Measurements from ENCODE around the gene SOCS7.

The SOCS7 gene

DNA sequence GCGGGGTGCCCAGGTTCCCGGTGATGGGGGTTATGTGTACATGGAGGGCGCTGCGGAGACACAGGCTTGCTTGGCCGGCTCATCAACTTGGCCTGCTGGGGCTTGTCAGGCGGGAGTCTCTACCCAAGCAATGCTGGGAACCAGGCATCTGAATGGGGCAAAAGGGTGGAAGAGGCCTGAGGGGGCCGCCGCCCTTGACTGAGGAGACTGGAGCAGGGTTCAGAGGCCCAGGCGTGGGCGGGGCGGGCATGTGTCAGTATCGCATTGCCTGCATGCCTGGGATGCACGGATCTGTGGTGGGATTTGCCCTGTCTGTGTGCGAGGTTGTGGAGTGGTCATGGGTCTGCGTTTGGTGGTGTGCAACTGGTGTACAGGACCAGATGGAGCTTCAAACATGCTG is 97.7 kb downstream of the SOCS7 start:
- TF ChIP-seq, protein P1, sequence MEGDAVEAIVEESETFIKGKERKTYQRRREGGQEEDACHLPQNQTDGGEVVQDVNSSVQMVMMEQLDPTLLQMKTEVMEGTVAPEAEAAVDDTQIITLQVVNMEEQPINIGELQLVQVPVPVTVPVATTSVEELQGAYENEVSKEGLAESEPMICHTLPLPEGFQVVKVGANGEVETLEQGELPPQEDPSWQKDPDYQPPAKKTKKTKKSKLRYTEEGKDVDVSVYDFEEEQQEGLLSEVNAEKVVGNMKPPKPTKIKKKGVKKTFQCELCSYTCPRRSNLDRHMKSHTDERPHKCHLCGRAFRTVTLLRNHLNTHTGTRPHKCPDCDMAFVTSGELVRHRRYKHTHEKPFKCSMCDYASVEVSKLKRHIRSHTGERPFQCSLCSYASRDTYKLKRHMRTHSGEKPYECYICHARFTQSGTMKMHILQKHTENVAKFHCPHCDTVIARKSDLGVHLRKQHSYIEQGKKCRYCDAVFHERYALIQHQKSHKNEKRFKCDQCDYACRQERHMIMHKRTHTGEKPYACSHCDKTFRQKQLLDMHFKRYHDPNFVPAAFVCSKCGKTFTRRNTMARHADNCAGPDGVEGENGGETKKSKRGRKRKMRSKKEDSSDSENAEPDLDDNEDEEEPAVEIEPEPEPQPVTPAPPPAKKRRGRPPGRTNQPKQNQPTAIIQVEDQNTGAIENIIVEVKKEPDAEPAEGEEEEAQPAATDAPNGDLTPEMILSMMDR (IDR thresholded peaks at IDR 0.05; ENCODE audit: insufficient read depth, missing control alignments): no peak
- DNase-seq (ENCODE audit: insufficient read length, low spot score) (no peak), FAIRE-seq (no peak)

DNA sequence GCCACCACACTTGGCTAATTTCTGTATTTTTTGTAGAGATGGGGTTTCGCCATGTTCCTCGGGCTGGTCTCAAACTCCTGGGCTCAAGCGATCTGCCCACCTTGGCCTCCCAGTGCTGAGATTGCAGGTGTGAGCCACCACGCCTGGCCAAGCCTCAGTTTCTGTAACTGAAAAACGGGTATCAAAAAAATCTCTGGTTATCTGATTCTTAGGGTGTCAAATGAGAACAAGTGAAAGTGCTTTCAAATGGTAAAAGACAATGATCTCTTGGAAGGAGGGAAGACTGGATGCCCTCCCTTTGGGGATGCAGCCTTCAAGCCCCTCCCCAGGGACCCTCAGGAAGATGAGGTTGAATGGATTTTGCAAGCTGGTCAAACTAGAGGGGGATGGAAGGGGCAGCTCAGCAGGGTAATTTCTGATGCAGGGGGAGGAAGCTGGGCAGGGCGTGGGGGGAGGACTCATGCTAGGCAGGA is 98.9 kb downstream of the SOCS7 start:
- TF ChIP-seq, protein P1 (IDR thresholded peaks at IDR 0.05; ENCODE audit: insufficient read depth, missing control alignments): no peak
- FAIRE-seq (no peak), DNase-seq (ENCODE audit: insufficient read length, low spot score) (no peak)

DNA sequence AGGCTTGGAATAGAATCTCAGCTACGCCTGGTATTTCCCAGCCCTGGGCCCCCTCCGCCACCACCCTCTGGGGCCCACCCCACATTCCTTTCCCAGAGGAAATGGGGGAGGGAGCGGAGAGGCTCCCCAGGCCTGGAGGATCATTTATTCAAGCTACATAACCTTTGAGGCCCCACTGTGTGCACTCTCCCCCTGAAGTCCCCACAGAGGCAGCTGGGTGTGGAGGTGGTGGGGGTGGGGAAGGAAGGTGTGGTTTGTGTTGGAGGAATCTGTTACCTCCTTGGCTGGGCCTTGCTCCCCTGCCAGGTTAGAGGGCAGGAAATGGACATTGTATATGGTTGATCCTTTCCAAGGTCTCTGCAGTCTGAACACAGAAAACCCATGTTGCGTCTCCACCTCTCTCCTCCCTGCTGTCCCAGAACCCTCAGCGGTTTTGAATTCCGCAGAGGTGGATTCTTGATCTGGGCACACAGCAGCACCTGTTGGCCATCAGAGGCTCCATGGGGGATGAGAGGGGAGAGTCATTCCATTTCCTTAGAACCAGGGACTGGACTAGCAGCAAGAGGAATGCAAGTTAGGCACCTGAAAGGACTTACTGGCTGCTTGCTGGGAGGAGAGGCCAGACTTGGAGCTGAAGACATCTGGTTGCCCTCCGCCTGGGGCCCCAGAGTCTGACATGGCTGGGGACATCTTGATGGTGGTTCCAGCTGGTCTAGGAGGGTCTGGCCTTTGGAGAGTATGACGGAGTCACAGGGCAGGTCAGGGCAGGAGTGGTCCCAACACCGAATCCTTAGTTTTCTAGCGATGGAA is 99.6 kb downstream of the SOCS7 start:
- FAIRE-seq (no peak), DNase-seq (ENCODE audit: insufficient read length, low spot score) (no peak)
- TF ChIP-seq, protein P1 (IDR thresholded peaks at IDR 0.05; ENCODE audit: insufficient read depth, missing control alignments): no peak

DNA sequence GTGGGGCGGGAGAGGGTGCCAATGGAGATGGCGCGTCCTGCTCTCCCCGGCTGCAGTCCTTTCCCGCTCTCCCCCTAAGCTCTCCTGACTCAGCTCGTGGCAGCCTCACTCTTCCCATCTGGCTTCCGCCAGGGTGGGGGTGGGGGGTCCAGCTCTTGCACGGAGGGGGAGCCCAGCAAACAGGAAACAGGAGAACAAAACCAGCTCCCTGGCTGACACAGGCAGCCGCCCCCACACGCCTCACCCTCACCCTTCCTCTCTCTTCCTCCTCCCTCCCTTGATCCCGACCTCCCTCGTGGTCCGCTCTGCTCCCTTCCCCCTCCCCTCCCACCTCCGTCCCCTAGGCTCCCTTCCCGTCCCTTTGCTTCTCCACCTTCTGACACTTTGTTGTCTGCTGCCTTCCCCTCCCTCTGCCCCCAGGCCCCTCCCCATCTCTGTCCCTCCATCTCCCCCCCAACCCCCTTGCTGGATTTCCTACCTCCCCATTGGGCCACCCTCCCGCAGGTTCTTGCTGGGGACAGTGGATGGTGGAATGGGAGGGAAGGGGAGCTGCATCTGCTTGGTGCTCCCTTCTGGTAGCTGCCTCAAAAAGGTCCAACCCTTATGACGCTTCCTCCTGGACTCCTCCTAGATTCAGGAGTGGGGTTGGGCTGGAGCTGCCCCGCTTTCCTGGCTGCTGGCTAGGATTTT is 100.3 kb downstream of the SOCS7 start:
- no peak for FAIRE-seq
- TF ChIP-seq, protein P1 (IDR thresholded peaks at IDR 0.05; ENCODE audit: insufficient read depth, missing control alignments): no peak
- DNase-seq (ENCODE audit: insufficient read length, low spot score): no peak

DNA sequence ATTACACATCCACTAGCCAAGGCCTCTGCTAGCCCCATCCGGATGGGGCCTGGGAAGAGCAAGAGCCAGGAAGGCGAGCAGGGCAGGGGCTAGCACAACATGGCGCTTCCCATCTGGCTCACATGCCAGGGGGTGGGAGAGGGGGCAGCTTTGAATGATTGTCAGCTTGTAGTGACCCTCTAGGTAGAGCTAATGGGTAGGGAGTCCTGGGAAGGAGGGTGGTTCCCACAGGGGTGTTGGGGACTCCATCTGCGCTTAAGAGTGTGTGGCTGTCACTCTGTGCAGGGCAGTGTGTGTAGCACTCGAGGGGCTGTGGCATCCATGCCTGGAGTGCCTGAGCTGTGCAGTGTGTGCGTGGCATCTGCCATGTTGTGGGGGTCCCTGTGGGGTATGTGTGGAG is 101.1 kb downstream of the SOCS7 start:
- FAIRE-seq (no peak), DNase-seq (ENCODE audit: insufficient read length, low spot score) (no peak)
- TF ChIP-seq, protein P1 (IDR thresholded peaks at IDR 0.05; ENCODE audit: insufficient read depth, missing control alignments): no peak

DNA sequence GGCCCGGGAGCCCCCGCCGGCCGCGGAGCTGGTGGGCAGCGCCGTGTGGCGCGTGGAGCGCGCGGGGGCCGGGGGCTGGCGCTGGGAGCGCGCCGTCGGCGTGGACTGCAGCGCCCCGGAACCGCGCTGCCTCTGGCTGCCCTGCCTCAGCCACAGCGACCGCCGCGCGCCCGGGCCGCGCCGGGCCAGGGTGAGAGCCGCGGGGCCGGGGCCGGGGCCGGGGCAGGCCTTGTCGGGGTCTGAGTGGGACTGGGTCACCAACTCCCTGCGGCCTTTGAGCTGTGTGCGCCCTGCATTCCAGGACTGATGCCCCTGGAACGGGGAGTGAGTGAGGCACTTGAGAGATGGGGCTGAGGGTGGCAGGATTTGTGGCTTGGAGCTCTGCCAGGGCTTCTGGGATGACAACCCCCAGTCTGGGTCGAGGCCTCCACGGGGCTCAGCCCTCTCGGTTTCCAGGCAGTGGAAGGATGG is 102.3 kb downstream of the SOCS7 start:
- FAIRE-seq (no peak), DNase-seq (ENCODE audit: insufficient read length, low spot score) (no peak)
- TF ChIP-seq, protein P1 (IDR thresholded peaks at IDR 0.05; ENCODE audit: insufficient read depth, missing control alignments): no peak

Data from D721Med (cell line).